Colon (tissue), 2 donors: ENCODE measurements around the gene MRPL20.
"Not testable (repeated sequence)": the region's sequence is repeated elsewhere in the genome, so short reads cannot be mapped to it uniquely, and the experiment has no call there.

Experiments
- FAIRE-seq: peaks from 2 replicates; lab custom pipeline; 2012; peaks lifted over from hg19 to GRCh38; lab: Jason Lieb, UNC
- donor health status: control.
- donor health status: control.

The MRPL20 gene

DNA sequence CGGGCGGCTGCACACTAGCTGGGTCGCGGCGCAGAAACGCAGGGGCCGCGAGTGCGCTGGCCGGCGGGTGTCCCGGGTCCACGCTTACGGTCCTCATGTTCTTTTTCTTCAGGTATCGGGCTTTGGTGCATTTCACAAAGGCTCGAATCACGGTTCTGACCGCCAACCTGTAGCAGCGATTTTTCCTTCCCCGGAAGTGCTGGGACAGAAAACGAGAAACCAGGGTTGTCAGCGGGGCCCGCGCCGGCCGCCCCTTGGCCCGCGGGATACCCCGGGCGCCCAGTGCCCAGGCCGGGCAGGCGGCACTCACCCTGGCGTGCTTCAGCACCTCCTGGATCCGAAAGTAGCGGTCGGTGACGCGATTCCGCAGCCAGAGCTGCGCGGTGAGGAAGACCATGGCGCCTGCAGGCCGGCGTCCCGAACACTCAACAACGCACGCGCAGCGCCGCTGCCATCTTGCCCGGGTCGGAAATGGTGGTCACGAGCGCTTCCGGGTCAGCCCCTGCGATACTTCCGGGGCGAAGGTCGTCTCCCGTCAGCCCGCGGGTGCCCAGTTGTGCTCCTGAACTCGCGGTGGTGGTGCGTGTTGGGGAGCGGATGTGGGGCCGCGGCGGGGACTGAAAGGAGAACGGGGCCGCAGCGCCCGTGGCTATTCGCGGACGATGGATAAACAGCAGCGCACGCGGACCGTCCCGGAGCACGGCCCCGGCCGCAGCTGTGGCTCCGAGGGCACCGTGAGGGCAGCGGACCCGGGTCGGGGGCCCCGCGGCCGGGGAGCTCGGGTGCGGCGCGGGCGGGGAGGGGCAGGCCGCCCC lies at the start of gene MRPL20:
Gene MRPL20 (minus strand): TSS at position 473 of the 815 bp plus-strand sequence. CDS start 76 bp downstream, at position 397.
- FAIRE-seq, result no peak

DNA sequence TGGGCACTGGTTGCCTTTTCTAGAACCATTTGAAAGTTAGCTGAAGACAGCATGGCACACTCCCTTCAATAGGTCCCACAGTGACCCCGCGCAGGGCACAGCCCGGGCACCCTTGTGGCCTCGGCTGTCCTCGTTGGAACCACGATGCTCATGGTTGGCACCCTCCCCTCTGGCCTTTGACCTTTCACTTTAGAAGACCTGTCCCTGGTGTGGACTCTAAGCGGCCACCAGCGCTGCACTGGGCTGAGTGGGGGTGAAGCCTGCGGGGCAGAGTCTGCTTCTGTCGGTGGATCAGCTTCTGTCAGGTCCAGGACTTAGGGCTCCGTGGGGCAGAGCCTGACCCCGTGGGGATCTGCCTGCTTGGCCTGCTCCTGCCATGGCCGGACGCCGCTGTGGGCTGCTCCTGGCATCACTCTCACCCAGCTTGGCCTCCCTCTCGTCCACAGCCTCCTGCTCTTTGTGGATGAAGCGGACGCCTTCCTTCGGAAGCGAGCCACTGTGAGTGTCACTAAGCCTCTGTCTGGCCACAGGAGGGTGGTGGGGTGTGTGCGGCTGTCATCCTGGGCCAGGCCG lies 49.7 kb upstream of the MRPL20 start:
- FAIRE-seq, result not testable (repeated sequence)

GRCh38 chr1:1455934-1456333 lies 48.8 kb upstream of the MRPL20 start:
- FAIRE-seq, result not testable (repeated sequence)

DNA sequence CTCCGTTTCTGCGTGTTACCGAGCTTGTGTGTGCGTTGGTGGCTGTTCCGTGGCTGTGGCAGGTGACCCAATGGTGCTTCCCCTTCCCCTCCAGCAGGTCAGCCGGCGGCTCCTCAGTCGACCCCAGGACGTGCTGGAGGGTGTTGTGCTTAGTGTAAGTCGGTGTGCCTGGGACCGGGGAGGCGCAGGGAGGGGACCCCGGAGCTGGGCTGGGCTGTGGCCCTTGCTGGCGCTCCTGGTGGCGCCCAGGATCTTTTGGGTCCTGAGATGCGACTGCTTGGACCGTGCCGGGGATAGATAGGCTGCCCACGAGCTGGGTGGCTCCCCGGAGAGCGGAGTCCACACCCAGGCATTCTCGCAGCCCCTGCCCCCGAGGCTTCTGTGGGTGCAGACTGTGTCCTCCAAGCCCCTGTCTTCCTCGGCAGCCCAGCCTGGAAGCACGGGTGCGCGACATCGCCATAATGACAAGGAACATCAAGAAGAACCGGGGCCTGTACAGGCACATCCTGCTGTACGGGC lies 48.3 kb upstream of the MRPL20 start:
- no peak for FAIRE-seq

- FAIRE-seq, result not testable (repeated sequence)
Measured at GRCh38 chr1:1454286-1455056, 47.4 kb upstream of the MRPL20 start.

DNA sequence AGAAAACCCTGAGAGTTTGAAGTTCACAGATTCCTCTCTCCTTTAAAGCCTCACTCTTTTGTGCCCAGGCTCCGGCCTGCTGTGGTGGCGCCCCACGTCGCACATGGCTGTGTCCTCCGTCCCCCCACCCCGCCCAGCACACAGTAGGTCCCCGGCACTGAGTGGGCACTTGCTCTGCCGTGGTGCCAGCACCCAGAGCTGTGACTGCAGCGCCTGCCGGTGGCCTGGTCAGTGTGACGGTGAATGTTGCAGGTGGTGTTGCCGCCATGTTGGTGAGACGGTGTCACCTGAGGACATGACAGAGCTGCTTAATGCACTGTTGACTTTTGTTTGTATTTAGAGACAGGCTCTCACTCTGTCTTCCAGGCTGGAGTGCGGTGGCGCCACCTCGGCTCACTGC lies 45.8 kb upstream of the MRPL20 start:
- FAIRE-seq, result no peak

- not testable (repeated sequence) for FAIRE-seq
Measured at GRCh38 chr1:1452365-1452739, 45.3 kb upstream of the MRPL20 start.

- no peak for FAIRE-seq
Measured at GRCh38 chr1:1451696-1452364, 44.7 kb upstream of the MRPL20 start.

GRCh38 chr1:1450616-1451015 lies 43.5 kb upstream of the MRPL20 start:
- not testable (repeated sequence) for FAIRE-seq

- no peak for FAIRE-seq
Measured at GRCh38 chr1:1449099-1449739, 42.1 kb upstream of the MRPL20 start, which contains the start of gene ATAD3C. ATAD3C (plus strand) TSS chr1:1449689; CDS start chr1:1450684, 995 bp downstream.

DNA sequence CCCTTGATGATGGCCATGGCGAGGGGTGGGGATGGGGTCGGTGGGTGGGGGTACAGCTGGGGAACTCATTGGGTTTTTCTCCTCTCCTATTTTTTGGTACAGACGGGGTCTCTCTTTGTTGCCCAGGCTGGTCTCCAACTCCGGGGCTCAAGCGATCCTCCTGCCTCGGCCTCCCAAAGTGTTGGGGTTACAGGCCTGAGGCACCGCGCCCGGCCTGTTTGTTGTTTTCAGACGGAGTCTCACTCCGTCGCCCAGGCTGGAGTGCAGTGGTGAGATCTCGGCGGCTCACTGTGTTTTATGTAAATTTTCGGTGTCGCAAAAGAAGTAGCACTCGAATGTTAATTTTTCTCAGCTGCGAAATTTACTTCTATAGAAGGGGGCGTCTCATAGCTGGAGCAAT lies 39.5 kb upstream of the MRPL20 start:
- not testable (repeated sequence) for FAIRE-seq

- no peak for FAIRE-seq
Measured at GRCh38 chr1:1442069-1442770, 35.1 kb upstream of the MRPL20 start.

DNA sequence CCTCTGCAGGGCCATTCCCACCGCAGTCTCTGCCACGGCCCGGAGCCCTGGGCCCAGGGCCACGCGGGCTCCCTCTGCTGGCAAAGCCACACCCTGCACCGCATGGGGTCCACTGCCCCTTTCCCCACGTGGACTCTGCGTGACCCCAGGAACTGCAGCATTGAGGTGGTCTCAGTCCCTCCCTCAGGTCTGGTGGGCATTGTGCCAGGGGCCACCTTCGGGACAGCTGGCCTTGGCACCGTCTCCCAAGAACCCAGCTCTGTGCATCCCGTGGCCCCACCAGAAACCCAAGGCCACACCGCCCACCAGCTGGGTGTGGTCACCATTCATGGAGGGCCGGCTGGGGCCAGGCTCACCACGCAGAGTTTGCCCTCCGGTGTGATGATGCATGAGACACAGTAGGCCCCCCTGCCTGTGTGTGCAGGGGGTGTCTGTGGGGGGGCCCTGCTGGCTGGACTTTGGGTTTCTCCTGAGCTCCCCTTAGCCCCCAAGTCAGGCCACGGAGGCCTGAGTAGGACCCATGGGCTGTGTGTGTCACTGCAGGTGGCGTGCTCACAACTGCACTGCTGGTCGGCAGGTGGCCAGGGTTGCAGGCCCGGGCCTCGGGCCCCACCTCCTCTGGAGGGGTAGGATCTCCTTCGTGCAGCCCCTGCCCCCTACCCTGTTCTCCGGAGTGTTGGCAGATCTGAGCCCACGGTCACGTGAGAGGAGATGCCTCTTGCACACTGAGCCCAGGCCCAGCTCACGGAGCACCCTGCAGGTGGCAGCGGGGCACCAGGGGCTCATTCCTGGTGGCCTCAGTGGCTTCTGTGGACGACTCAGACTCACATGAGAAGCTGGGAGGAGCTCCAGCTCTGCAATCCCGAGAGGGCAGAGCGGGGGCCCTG lies 34.2 kb upstream of the MRPL20 start:
- no peak for FAIRE-seq

DNA sequence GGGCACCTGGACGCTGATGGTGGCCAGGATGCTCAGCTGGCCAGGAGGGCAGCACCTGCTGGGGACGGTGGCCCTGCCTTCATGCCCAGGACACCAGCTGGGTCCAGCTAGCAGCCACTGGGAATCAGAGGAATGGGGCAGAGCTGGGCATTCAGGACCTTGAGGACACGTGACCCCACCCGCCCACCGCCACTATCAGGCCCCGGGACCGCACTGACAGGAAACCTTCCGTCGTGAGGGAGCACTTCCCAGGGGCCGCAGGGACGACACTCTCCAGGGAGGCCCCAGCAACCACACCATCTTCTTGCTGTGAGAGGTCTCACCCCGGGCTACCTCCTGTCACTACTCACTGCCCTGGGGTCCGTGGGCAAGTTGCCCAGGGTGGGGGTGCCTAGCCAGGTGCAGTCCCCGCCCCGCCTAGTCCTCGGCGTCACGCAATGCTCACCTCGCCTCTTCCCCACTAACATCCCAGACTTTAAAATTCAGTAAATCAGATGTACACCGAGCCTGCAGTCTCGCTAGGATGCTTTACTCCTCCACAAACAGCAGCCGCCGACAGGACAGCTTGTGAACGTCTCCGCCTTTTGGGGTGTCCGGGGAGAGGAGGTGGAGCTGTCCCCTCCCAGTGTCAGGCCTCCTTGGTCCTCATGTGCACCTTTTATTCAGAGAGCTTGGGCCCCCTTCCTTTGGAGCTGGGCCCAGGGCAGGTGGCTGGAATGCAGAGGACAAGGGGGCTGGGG lies 33.3 kb upstream of the MRPL20 start:
- no peak for FAIRE-seq

GRCh38 chr1:1439546-1440261 lies 32.6 kb upstream of the MRPL20 start:
- no peak for FAIRE-seq

DNA sequence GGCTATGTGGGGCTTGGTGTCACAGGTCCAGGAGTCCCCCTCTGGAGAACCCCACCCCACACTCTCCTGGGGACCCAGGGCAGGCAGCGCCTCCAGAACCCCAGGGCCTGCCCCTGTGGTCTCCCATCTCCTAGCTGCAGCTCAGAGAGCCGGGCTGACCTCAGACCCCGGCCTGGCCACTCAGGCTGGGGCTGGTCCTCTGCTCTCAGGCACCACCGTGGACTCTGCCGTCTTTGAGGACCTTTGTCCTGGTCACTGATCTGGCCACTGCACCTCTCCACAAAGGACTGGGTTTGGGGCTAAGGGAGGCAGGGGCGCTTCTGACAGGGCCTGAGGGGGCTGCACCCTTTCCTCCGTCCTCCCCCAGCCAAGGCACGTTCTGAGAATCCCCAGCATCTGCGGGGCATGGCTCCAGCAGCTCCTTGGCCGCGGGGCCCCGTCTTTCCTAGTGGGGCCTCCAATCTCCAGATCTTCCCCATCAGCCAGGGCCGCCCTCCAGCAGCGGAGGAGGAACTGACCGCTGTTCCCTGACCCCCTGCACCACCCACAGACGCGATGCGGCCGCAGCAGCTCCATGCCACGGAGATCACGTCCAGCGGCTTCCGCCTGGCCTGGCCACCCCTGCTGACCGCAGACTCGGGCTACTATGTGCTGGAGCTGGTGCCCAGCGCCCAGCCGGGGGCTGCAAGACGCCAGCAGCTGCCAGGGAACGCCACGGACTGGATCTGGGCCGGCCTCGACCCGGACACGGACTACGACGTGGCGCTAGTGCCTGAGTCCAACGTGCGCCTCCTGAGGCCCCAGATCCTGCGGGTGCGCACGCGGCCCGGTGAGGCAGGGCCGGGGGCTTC lies 31.7 kb upstream of the MRPL20 start:
- FAIRE-seq, result no peak

DNA sequence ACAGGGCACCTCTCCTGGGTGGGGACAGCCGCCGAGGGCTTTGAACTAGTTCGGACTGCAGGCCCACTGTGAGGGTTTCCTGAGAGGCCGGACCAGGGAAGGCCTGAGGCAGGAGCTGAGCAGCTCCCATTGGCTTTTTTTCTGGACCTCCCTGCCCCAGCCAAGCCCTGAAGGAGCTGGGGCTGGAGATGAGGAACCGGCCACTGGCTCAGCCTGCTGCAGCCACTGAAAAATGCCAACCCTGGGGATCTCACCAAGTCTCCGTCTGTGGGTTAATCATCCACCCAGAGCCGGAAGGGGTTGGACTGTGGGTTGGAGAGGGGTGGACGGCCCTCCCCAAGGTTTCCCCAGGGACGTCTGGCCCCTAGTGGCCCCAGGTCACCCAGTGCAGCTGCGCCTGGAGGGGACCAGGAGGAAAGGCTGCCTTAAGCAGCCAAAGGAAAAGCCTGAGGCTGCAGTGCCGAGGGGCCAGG lies 30.8 kb upstream of the MRPL20 start:
- FAIRE-seq, result no peak
